Kasumi-1 (cell line): Measurements from ENCODE around the gene NAB2.
"Not testable (repeated sequence)": the region's sequence is repeated elsewhere in the genome, so short reads cannot be mapped to it uniquely, and the experiment has no call there.

ENCODE experiments used
- DNase-seq, 2 experiments: peaks; one replicate each; lab custom pipeline; 2025; lab: John Stamatoyannopoulos, UW

The NAB2 gene

DNA sequence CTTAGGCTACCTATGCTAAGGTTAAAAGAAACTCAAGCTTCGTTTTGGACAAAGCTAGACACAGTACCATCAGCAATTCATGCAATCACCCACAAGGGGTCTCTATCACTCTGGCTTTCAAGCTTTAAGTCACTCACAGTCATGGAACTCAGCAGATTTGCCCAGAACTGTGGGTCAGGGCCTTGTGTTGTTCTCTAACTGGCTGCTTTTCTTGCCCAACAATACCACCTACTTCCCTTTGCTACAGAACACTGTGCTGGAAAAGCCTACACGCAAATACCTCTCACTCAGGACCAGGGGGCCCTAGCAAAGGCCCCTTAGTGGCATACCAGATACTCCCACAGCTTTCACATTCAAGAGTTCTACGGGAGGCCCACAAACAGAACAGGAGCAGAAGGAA, 19.4 kb upstream of the NAB2 start:
- DNase-seq, result peak; percentile 89 to 93

DNA sequence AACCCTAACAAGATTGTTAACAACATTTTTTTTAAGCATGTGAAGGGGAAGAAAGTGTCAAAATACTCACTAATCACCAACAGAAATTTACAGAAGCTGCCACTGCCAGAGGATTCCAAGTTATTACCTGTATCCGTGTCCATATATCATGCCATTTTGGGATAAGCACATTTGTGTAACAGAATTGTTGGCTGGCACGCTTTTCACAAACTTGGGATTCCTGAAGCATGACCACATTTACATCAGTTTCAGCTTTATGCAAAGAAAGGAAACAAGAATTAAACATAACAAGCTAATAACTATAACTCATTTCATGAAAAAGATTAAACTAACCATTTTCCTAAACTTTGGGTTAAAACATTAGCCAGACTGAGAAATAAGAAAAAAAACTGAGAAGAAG, 16.3 kb upstream of the NAB2 start:
- DNase-seq, result no peak

DNA sequence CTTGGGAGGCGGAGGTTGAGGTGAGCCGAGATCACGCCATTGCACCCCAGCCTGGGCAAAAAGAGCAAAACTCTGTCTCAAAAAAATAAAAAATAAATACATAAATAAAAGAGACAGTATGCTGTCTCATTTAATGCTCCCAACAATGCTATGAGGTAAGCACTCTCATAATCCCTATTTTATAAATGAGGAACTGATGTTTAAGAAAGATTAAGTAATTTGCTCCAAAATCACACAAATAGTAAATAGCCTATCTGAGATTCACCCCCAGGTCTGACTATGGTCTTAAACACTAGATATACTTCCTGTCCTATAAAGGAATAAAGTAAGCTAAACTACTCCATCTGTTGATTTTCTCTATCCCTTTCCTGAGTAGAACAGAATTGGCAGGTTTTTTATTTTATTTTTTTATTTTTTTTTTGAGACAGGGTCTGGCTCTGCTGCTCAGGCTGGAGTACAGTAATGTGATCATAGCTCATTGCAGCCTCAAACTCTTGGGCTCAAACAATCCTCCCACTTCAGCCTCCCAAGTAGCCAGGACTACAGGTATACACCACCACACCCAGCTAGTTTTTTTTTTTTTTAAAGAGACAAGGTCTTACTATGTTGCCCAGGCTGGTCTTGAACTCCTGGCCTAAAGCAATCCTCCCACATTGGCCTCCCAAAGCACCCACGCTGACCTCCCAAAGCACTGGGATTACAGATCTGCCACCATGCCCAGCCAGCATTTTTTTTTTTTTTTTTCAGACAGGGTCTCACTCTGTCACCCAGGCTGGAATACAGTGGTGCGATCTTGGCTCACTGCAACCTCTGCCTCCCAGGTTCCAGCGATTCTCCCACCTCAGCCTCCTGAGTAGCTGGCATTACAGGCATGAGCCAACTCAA, 15.1 kb upstream of the NAB2 start:
- DNase-seq, result not testable (repeated sequence)

DNA sequence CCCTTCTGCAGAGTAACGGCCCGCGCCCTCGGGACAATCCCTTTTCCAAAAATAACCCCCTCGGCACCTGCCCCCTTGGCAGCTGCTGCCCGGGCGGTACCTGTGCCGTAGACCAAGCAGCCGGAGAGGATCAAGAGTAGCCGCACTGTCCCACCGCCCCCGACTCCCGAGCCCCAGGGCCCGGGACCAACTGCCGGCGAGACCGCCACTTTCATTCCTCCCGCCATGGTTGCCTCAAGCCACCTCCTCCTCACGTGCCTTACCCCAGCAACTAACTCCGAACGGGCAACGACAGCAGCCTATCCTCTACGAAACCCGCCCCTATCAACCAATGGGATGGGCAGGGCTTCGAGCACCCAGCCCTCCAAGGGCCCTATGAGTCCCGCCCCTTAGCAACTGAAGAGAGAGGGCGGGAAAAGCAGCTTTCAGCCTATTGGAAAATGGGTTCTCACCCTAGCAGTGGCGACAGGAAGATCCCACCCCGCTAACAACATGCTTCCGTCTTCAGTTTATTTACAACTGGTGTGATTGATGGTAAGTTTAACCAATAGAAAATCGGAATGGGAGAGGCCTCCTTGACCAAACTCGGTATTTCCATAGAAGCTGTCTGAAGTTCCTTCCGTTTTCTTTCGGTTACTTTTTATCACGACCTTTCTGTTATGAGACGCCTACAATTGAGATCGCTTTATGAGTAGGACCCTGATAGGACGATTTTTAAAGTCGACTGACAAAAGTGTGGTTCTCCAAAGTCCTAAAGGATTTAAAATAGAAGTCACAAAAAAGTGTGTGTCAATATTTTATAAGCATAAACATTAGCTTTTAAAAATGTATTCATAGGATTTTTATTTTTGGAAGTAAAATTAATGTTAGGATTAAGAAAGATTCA, 10.2 kb upstream of the NAB2 start, which contains the start of gene NEMP1:
Gene NEMP1 (minus strand): TSS at position 273 of the 886 bp plus-strand sequence. CDS start 46 bp downstream, at position 227.
- peak; percentile 100 for DNase-seq

DNA sequence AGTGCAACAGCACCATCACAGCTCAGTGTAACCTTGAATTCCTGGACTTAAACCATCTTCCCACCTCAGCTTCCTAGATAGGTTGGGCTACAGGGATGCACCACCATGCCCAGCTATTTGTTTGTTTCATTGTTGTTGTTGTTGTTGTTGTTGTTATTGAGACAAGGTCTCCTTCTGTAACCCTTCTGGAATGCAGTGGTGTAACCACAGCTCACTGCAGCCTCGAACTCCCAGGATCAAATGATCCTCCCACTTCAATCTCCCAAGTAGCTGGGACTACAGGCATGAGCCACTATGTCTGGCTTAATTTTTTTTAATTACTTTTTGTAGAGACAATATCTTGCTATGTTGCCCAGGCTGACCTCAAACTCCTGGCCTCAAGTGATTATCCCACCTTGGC, 9.1 kb upstream of the NAB2 start:
- DNase-seq, result no peak

DNA sequence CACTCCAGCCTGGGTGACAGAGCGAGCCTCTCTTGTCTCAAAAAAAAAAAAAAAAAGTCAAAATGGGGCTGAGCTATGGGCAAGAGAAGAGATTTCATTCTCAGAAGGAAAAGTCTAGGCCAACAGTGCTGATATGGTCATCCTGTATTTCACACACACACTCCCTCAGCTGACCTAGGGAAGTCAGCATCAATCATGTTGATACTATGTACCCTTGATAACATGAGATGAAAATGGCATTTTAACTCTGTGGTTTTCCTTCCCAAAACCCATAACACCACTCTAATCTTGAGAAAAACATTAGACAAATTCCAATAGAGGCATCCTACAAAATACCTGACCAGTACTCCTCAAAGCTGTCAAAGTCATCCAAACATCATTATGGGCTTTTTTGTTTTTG, 8.1 kb upstream of the NAB2 start:
- no peak for DNase-seq

DNA sequence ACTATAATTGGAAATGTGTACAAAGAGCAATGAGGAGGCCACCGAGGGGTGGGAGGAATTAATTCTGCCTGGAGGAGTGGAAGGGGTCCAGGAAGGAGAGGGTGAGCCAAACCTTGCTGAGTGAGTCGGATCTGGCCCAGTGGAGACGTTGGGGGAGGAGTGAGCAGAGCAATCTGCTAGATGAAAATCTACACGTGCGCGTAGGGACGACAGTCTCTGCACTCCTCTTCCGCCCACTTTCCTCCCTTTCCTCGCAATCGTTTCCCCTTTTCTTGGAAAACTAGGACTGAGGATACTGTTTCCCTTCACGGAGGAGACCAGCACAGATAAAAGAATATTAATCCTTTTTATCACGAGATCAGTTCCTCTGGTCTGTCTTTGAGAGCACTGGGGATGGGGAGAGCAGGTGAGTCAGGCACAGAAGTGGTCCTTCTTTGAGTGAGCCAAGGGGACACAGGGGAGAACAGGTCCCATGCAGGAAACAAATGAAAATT, 2.9 kb upstream of the NAB2 start:
- DNase-seq, result peak; percentile 35 to 52

DNA sequence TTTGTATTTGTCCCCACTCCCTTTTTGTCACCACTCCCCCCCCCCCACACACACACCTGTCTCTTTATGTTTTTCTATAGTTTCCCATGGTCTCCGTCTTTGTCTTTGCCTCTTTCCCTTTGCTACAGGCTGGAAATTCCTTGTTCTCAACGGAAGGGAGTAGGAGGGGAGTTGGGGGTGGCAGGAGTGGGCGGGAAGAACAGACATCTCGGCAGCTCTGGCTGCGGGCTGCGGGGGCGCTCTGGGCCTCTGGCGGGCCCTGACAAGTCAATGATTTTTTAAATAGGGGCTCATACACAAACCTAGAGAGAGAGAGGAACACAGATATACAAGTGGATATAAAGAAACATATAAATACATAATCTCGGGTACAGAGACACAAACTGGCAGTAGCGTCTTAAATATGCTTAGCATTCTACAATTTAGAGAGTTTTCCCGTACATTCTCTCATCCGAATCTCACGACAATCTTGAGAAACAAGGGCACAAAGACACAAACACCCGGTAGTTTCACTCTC, 2.4 kb upstream of the NAB2 start:
- peak; percentile 52 to 63 for DNase-seq

DNA sequence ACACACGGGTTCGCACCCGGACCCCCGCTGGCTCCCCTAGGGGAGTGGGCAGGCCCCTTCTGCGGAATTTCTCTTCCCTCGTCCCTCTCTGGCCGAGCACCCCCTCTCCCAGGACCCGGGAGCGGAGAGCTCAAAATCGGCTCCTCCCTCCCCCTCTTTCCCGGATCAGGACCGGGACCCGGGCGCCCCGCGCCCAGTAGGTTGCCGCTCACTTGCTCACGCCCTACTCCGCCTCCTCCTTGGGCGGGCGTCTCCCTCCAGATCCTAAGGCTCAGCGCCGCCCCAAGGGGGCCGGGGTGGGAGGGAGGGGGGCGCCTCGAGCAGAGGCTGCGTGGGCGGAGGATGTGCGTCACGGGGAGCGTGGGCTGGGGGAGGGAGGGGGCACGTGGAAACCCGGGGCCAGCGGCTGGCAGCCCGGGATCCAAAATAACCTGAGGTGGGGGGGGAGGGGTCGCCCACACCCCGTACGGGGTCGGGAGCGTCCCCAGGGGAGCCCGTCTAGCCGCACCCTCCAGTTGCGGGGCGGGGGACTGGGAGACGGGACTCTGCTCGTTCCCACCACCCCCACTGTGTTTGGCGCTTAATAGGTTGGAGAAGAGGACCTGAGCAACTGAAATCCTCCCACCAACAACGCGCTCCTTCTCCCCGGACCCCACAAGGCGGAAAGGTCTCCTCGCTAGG, 1.8 kb upstream of the NAB2 start:
- DNase-seq, result peak; percentile 76 to 77

DNA sequence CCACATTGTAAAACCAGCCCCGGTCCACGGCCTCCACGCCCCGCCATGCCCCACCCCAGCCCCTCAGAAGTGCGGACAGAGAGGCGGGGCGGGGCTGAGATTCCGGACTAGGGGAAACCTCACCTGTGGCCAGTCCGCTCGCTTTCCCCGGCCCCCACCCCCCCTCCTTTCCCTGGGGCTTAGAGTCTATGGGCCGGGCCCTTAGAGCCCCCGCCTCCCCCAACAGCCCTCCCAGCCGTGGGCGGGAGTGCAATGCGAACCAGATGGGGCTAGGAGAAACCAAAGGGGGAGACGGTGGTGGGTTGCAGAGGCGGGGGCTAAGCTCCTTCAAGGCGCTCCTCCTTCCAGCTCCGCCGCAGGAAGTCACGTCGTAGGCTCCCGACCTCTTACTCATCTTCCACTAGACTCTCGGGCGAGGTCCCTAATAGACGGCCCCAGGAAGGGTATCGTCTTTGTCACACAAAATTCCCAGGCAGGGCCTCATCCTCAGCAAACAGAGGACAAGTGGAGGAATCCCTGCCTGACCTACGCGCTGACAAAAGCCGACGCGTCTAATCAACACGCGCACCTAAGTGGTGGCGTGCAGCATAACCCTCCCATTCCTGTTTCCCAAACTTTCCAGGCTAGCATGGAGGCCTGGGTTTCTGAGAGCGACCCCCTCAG, 1.1 kb upstream of the NAB2 start:
- peak; percentile 87 to 91 for DNase-seq

DNA sequence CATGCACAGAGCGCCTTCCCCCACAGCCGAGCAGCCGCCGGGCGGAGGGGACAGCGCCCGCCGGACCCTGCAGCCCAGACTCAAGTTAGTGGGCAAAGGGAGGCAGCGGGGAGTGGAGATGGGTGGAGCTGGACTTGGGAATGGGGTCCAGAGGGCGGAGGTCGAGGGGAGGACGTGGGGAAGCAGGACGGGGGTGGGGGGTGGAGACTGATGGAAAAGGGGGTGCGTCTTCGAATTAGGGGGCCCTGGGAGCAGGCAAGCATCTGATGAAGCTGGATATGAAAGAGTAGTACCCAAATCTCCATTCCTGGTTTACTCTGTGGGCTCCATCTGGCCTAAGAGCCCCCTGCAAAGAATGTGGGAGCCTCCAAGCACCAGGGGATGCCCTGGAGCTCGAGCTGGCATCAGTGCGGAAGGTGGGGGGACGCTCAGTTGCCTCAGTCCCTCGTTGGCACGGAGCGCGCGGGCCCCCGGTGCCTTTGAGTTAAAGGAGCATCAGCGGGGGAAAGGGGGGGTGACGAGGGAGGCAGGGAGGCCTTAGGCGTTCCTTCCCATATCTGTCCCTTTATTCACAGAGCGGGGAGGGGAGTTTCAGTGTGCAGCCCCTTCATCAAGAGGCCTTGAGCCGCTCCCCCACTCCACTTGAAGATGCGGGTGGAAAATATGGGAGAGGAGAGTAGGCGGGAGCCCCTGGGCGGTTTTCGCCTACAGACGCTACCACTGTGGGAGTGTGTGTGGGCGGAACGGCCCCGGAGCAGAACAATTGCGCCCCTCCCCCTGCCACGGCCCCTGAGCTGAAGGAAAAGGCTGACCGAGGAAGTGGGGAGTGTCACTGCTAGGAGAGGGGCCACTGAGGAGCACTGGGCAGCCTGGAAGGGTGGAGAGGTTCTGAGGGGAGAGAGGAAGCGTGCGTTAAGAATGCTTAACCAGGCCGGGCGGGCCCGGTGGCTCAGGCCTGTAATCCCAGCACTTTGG, 644 bp downstream of the NAB2 start:
- peak; percentile 46 to 74 for DNase-seq

DNA sequence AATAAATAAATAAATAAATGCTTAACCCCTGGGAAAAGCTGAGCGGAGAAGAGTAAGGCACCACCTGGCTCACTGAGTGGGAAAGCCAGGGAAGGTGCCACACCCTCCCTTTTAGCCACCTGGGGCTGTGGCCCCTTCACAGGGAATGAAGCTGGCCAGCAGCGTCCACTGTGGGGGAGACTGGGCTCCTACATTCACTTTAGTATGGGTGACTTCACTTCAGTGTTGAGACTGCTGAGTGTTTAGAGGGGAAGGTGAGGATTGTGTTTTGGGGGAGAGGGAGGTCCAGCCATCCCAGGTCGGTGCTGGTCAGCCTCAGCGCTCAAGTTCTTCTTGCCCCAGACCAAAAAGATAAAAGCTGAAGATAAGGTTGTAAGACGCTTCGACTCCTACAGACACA, 1.6 kb downstream of the NAB2 start:
- DNase-seq, result no peak

DNA sequence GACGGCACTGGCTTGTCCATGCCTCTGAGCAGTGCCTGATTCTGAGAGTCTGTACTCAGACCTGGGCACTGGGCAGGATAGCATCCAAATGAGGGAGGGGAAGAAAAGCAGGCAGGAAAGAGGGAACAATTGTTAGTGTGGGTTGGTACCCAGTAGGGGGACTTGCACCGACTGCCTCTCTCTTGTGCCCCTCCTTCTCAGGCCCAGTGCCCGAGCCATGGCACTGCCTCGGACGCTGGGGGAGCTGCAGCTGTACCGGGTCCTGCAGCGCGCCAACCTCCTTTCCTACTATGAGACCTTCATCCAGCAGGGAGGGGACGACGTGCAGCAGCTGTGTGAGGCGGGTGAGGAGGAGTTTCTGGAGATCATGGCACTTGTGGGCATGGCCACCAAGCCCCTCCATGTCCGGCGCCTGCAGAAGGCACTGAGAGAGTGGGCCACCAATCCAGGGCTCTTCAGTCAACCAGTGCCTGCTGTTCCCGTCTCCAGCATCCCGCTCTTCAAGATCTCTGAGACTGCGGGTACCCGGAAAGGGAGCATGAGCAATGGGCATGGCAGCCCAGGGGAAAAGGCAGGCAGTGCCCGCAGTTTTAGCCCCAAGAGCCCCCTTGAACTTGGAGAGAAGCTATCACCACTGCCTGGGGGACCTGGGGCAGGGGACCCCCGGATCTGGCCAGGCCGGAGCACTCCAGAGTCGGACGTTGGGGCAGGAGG, 2.2 kb downstream of the NAB2 start:
- no peak for DNase-seq

DNA sequence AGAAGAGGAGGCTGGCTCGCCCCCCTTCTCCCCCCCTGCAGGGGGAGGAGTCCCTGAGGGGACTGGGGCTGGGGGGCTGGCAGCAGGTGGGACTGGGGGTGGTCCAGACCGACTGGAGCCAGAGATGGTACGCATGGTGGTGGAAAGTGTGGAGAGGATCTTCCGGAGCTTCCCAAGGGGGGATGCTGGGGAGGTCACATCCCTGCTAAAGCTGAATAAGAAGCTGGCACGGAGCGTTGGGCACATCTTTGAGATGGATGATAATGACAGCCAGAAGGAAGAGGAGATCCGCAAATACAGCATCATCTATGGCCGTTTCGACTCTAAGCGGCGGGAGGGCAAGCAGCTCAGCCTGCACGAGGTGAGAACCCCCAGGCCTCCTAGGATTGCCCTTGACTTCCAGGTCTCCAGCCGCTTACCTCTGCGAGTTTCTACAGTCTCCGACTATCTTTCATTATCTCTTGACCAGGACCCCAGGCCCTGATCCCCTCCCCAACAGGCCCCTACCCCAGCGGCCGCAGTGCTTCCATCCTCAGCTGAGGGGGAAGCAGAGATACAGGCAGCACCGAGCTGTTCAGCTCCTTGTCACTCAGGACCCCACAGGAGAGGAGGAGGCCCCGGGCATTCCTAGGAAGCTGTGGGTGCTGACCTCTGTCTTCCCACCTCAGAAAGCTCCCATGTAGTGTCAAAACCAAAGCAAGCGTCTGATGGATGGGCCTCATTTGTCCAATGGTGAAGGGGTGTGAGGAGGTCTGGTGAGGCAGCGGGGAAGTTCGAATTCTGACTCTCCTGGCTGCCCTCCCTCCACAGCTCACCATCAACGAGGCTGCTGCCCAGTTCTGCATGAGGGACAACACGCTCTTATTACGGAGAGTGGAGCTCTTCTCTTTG, 3.0 kb downstream of the NAB2 start:
- DNase-seq, result no peak

DNA sequence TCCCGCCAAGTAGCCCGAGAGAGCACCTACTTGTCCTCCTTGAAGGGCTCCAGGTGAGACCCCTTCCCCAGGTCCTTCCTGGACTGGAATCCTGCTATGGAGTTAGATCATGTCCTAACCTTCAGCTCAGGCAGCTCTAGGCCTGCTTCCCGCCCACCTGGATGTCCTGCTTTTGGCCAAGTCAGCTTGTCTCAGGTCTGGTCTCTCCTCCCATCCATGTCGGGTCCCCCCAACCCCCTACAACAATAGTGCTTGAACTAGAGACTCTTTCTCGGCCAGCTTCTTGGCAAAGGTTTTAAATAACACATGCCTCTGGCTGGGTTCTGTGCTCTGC, 3.6 kb downstream of the NAB2 start:
- no peak for DNase-seq

DNA sequence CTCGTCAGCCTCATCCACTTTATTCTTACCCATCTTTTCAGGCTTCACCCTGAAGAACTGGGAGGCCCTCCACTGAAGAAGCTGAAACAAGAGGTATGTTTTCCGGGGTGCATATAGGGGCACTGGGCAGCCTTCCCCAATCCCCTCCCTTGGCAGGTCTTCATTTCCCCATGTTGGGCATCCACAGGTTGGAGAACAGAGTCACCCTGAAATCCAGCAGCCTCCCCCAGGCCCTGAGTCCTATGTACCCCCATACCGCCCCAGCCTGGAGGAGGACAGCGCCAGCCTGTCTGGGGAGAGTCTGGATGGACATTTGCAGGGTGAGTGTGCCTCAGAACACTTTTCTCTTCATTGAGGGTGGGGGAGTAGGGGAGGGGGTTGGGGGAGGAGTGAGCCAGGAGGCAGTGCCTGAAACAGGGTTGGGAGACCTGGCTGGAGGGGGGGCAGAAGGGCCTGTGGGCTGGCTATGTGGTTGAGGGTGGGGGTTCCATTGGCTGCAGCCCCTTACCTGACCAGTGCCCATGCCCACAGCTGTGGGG, 4.0 kb downstream of the NAB2 start:
- no peak for DNase-seq

DNA sequence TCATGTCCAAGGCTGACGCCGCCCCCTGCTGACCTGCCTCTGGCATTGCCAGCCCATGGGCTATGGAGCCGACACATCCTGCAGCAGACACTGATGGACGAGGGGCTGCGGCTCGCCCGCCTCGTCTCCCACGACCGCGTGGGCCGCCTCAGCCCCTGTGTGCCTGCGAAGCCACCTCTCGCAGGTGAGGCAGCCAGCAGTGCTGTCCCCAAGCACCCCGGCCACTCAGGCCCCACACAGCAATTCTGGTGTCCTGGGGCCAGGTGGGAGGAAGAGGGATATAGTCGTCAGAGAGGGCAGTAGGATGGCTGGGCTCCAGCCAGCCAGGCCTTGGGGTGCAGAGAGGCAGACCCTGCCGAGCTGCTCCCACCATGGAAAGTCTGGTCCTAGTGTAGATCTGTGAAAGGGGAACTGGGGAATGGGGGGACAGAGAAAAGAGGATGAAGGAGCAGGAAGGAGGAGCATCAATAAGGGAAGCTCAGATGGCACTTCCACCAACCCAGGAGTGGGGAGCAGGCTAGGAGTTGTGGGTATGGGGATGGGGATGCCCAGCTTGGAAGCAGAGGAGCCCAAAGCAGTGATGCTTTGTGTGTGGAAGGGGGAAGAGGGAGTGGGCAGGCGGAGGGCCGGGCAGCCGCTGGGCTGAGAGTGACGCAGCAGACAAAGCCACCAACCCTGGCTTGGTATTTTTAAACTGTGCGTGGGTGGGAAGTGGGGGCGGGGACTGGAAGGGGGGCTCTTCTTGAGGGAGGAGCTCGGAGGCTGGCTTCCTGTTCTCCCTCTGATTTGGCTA, 4.7 kb downstream of the NAB2 start:
- peak; percentile 6 to 23 for DNase-seq
